IPS-20b (cell line): ENCODE measurements around the gene TIAM1.

Source experiments
- H3K27ac ChIP-seq: one replicate; pipeline ENCODE4 v1.5.1; 2013; ENCODE audit warnings: low read length
- H3K27me3 ChIP-seq: 2 replicates; pipeline ENCODE4 v1.6.1; 2013; ENCODE audit warnings: mild to moderate bottlenecking, low read length, inconsistent platforms; ENCODE audit not compliant: insufficient read depth
- H3K36me3 ChIP-seq: 2 replicates; pipeline ENCODE4 v1.6.1; 2013; ENCODE audit warnings: low read depth, mild to moderate bottlenecking, inconsistent platforms, low read length, moderate library complexity; ENCODE audit not compliant: insufficient read depth
- H3K4me1 ChIP-seq: 2 replicates; pipeline ENCODE4 v1.6.1; 2013; ENCODE audit warnings: mild to moderate bottlenecking, control low read depth, inconsistent platforms, low read length, moderate library complexity; ENCODE audit not compliant: insufficient read depth
- H3K4me3 ChIP-seq: 2 replicates; pipeline ENCODE4 v1.5.1; 2013; ENCODE audit warnings: mild to moderate bottlenecking, low read length, inconsistent platforms
- H3K9ac ChIP-seq: 2 replicates; pipeline ENCODE4 v1.6.1; 2013; ENCODE audit warnings: low read depth, mild to moderate bottlenecking, inconsistent platforms, low read length, moderate library complexity
- H3K9me3 ChIP-seq: 2 replicates; pipeline ENCODE4 v1.6.1; 2013; ENCODE audit warnings: mild to moderate bottlenecking, low read depth, low read length, inconsistent platforms; ENCODE audit not compliant: insufficient read depth

The TIAM1 gene

GRCh38 chr21:31295676-31296075 lies 48.4 kb downstream of the TIAM1 start:
- Histone ChIP-seq H3K9me3 (no peaks in the 10 kb centered on the region), H3K27ac (no peak overlapping the region), H3K4me1 (peaks cover 4% of the 10 kb centered on the region; the same call in 1 of the 2 replicates), H3K4me3 (no peak overlapping the region), H3K27me3 (no peaks in the 10 kb centered on the region), H3K36me3 (no peaks in the 10 kb centered on the region), H3K9ac (no peak overlapping the region)

GRCh38 chr21:31294691-31295090 lies 49.4 kb downstream of the TIAM1 start:
- no peaks in the 10 kb centered on the region for H3K27me3 ChIP-seq
- H3K27ac ChIP-seq, result no peak overlapping the region
- no peak overlapping the region for H3K9ac ChIP-seq
- peaks cover 4% of the 10 kb centered on the region; the same call in 1 of the 2 replicates for H3K4me1 ChIP-seq
- H3K36me3 ChIP-seq, result no peaks in the 10 kb centered on the region
- H3K4me3 ChIP-seq, result no peak overlapping the region
- no peaks in the 10 kb centered on the region for H3K9me3 ChIP-seq

- Histone ChIP-seq H3K4me3 (no peak overlapping the region), H3K36me3 (no peaks in the 10 kb centered on the region), H3K9ac (no peak overlapping the region), H3K9me3 (no peaks in the 10 kb centered on the region), H3K27me3 (no peaks in the 10 kb centered on the region), H3K27ac (no peak overlapping the region), H3K4me1 (peaks cover 4% of the 10 kb centered on the region; the same call in 1 of the 2 replicates)
These were observed 50.1 kb downstream of the TIAM1 start for GRCh38 chr21:31293986-31294385.

GRCh38 chr21:31290765-31291164 lies 53.3 kb downstream of the TIAM1 start:
- H3K27ac ChIP-seq, result no peak overlapping the region
- H3K9ac ChIP-seq, result no peak overlapping the region
- H3K4me1 ChIP-seq, result peaks cover 4% of the 10 kb centered on the region; the same call in 1 of the 2 replicates
- peaks cover 4% of the 10 kb centered on the region; the same call in 1 of the 2 replicates for H3K9me3 ChIP-seq
- no peaks in the 10 kb centered on the region for H3K36me3 ChIP-seq
- no peak overlapping the region for H3K4me3 ChIP-seq
- H3K27me3 ChIP-seq, result no peaks in the 10 kb centered on the region

GRCh38 chr21:31289702-31290101 lies 54.4 kb downstream of the TIAM1 start:
- Histone ChIP-seq H3K27me3 (no peaks in the 10 kb centered on the region), H3K4me1 (peaks cover 4% of the 10 kb centered on the region), H3K9ac (no peak overlapping the region), H3K4me3 (no peak overlapping the region), H3K36me3 (no peaks in the 10 kb centered on the region), H3K9me3 (peaks cover 4% of the 10 kb centered on the region; the same call in 1 of the 2 replicates), H3K27ac (no peak overlapping the region)

GRCh38 chr21:31288191-31288590 lies 55.9 kb downstream of the TIAM1 start:
- H3K9me3 ChIP-seq, result peaks cover 4% of the 10 kb centered on the region; the same call in 1 of the 2 replicates
- no peak overlapping the region for H3K27ac ChIP-seq
- H3K9ac ChIP-seq, result no peak overlapping the region
- H3K36me3 ChIP-seq, result no peaks in the 10 kb centered on the region
- peaks cover 9% of the 10 kb centered on the region; the same call in 1 of the 2 replicates for H3K4me1 ChIP-seq
- H3K4me3 ChIP-seq, result no peak overlapping the region
- no peaks in the 10 kb centered on the region for H3K27me3 ChIP-seq

GRCh38 chr21:31287201-31287600 lies 56.9 kb downstream of the TIAM1 start:
- Histone ChIP-seq H3K4me3 (no peak overlapping the region), H3K9ac (no peak overlapping the region), H3K9me3 (peaks cover 4% of the 10 kb centered on the region; the same call in 1 of the 2 replicates), H3K36me3 (no peaks in the 10 kb centered on the region), H3K27me3 (no peaks in the 10 kb centered on the region), H3K27ac (no peak overlapping the region), H3K4me1 (peaks cover 9% of the 10 kb centered on the region; the same call in 1 of the 2 replicates)

- Histone ChIP-seq H3K9me3 (peaks cover 4% of the 10 kb centered on the region; the same call in 1 of the 2 replicates), H3K36me3 (no peaks in the 10 kb centered on the region), H3K4me1 (peaks cover 5% of the 10 kb centered on the region; the same call in 1 of the 2 replicates), H3K9ac (no peak overlapping the region), H3K27ac (no peak overlapping the region), H3K27me3 (no peaks in the 10 kb centered on the region), H3K4me3 (no peak overlapping the region)
These were observed 57.4 kb downstream of the TIAM1 start for GRCh38 chr21:31286621-31287020.

- Histone ChIP-seq H3K36me3 (no peaks in the 10 kb centered on the region), H3K27ac (no peak overlapping the region), H3K9ac (no peak overlapping the region), H3K4me3 (no peak overlapping the region), H3K4me1 (peaks cover 5% of the 10 kb centered on the region; the same call in 1 of the 2 replicates), H3K9me3 (peaks cover 4% of the 10 kb centered on the region; the same call in 1 of the 2 replicates), H3K27me3 (no peaks in the 10 kb centered on the region)
These were observed 59.2 kb downstream of the TIAM1 start for GRCh38 chr21:31284797-31285397.

GRCh38 chr21:31283025-31283424 lies 61.0 kb downstream of the TIAM1 start:
- Histone ChIP-seq H3K27ac (no peak overlapping the region), H3K4me1 (peaks cover 7% of the 10 kb centered on the region; the same call in 1 of the 2 replicates), H3K4me3 (no peak overlapping the region), H3K36me3 (no peaks in the 10 kb centered on the region), H3K27me3 (no peaks in the 10 kb centered on the region), H3K9me3 (no peaks in the 10 kb centered on the region), H3K9ac (no peak overlapping the region)

- no peaks in the 10 kb centered on the region for H3K36me3 ChIP-seq
- no peak overlapping the region for H3K9ac ChIP-seq
- no peaks in the 10 kb centered on the region for H3K27me3 ChIP-seq
- H3K9me3 ChIP-seq, result no peaks in the 10 kb centered on the region
- H3K4me3 ChIP-seq, result no peak overlapping the region
- no peak overlapping the region for H3K27ac ChIP-seq
- H3K4me1 ChIP-seq, result peaks cover 11% of the 10 kb centered on the region; the same call in 1 of the 2 replicates
These were observed 61.9 kb downstream of the TIAM1 start for GRCh38 chr21:31282095-31282709.

GRCh38 chr21:31281561-31281960 lies 62.5 kb downstream of the TIAM1 start:
- Histone ChIP-seq H3K4me1 (peaks cover 11% of the 10 kb centered on the region; the same call in 1 of the 2 replicates), H3K27me3 (no peaks in the 10 kb centered on the region), H3K4me3 (no peak overlapping the region), H3K9me3 (no peaks in the 10 kb centered on the region), H3K36me3 (no peaks in the 10 kb centered on the region), H3K9ac (no peak overlapping the region), H3K27ac (no peak overlapping the region)
